DOHH2 (cell line): ENCODE measurements around the gene KDM4D.

Source experiments
- H3F3A ChIP-seq: fragments of 200-600 bp; sonication (generic), shearing (Covaris generic); 2 replicates; pipeline ENCODE4 v1.6.0; 2016; ENCODE audit warnings: antibody characterized with exemption, mild to moderate bottlenecking; ENCODE audit not compliant: control insufficient read depth, insufficient read depth
- H3K27ac ChIP-seq: fragments of 200-600 bp; sonication (generic); 2 replicates; pipeline ENCODE4 v1.5.1; 2014; ENCODE audit warnings: low read depth, mild to moderate bottlenecking, low read length, moderate library complexity
- H3K27me3 ChIP-seq: fragments of 200-600 bp; sonication (generic); 2 replicates; pipeline ENCODE4 v1.6.1; 2014; ENCODE audit warnings: mild to moderate bottlenecking, low read length, mixed read lengths; ENCODE audit not compliant: control insufficient read depth
- H3K36me3 ChIP-seq: fragments of 200-600 bp; sonication (generic); 2 replicates; pipeline ENCODE4 v1.6.1; 2014; ENCODE audit warnings: mild to moderate bottlenecking, low read length, moderate library complexity, mixed read lengths; ENCODE audit not compliant: control insufficient read depth
- H3K4me1 ChIP-seq: fragments of 200-600 bp; sonication (generic); 2 replicates; pipeline ENCODE4 v1.6.1; 2014; ENCODE audit warnings: mild to moderate bottlenecking, low read length, mixed read lengths; ENCODE audit not compliant: control insufficient read depth
- H3K4me2 ChIP-seq: fragments of 200-600 bp; sonication (generic); 2 replicates; pipeline ENCODE4 v1.6.0; 2014; ENCODE audit warnings: mild to moderate bottlenecking, low read length, moderate library complexity
- H3K4me3 ChIP-seq: fragments of 200-600 bp; sonication (generic); 2 replicates; pipeline ENCODE4 v1.5.1; 2014; ENCODE audit warnings: mild to moderate bottlenecking, low read length, mixed read lengths
- H3K79me2 ChIP-seq: fragments of 200-600 bp; sonication (generic); 2 replicates; pipeline ENCODE4 v1.6.1; 2014; ENCODE audit warnings: mild to moderate bottlenecking, low read length, mixed read lengths; ENCODE audit not compliant: control insufficient read depth
- H3K9me2 ChIP-seq: fragments of 200-600 bp; sonication (generic); replicated peaks from 2 replicates; pipeline ENCODE4 v1.6.1; 2014; ENCODE audit warnings: mild to moderate bottlenecking, low read length, mixed read lengths; ENCODE audit not compliant: control insufficient read depth
- H3K9me3 ChIP-seq: fragments of 200-600 bp; sonication (generic); 2 replicates; pipeline ENCODE4 v1.6.1; 2014; ENCODE audit warnings: antibody characterized with exemption, low read length, mixed read lengths; ENCODE audit not compliant: control insufficient read depth, insufficient read depth
- H4K20me1 ChIP-seq: fragments of 200-600 bp; sonication (generic); 2 replicates; pipeline ENCODE4 v1.6.0; 2014; ENCODE audit warnings: low read depth, mild to moderate bottlenecking, antibody characterized with exemption, low read length, moderate library complexity; ENCODE audit not compliant: control insufficient read depth, insufficient read depth
- CTCF ChIP-seq: fragments of 200-600 bp; sonication (generic); IDR thresholded peaks from one replicate; pipeline ENCODE4 v1.5.1; 2014; ENCODE audit warnings: antibody characterized with exemption, mild to moderate bottlenecking, low read depth, low read length; ENCODE audit not compliant: poor library complexity, severe bottlenecking
- EZH2phosphoT487 ChIP-seq: fragments of 200-600 bp; sonication (generic); IDR thresholded peaks from 2 replicates; pipeline ENCODE4 v1.6.1; 2017; ENCODE audit warnings: borderline replicate concordance, mild to moderate bottlenecking, antibody characterized with exemption, low read length, moderate library complexity, mixed read lengths

The KDM4D gene

GRCh38 chr11:94972700-94973098 lies 810 bp upstream of the KDM4D start:
- H3K27ac ChIP-seq, result no peak overlapping the region; the same call in 1 of the 2 replicates
- no peaks in the 10 kb centered on the region for H3K9me2 ChIP-seq
- H3K27me3 ChIP-seq, result no peaks in the 10 kb centered on the region
- TF ChIP-seq CTCF, result no peak
- no peak for TF ChIP-seq EZH2phosphoT487
- peaks cover 22% of the 10 kb centered on the region for H3K79me2 ChIP-seq
- H3K4me2 ChIP-seq, result peak overlapping the region; percentile 86
- H3K4me1 ChIP-seq, result peaks cover 20% of the 10 kb centered on the region
- peaks cover 50% of the 10 kb centered on the region for H3K36me3 ChIP-seq
- peak overlapping the region; percentile 95 for H3K4me3 ChIP-seq
- peaks cover 5% of the 10 kb centered on the region; the same call in 1 of the 2 replicates for H3K9me3 ChIP-seq
- no peaks in the 10 kb centered on the region for H4K20me1 ChIP-seq
- H3F3A ChIP-seq, result no peaks in the 10 kb centered on the region

- Histone ChIP-seq H3K79me2 (peaks cover 22% of the 10 kb centered on the region), H3K27me3 (no peaks in the 10 kb centered on the region), H3K9me2 (no peaks in the 10 kb centered on the region), H3F3A (no peaks in the 10 kb centered on the region), H4K20me1 (no peaks in the 10 kb centered on the region), H3K9me3 (peaks cover 5% of the 10 kb centered on the region; the same call in 1 of the 2 replicates), H3K4me3 (peak overlapping the region; percentile 95), H3K4me2 (peak overlapping the region; percentile 86), H3K27ac (no peak overlapping the region), H3K4me1 (peaks cover 20% of the 10 kb centered on the region), H3K36me3 (peaks cover 35% of the 10 kb centered on the region)
- no peak for TF ChIP-seq CTCF
- no peak for TF ChIP-seq EZH2phosphoT487
Observed at GRCh38 chr11:94974178-94974577, 669 bp downstream of the KDM4D start.

GRCh38 chr11:94975599-94975998 lies 2.1 kb downstream of the KDM4D start:
- peaks cover 20% of the 10 kb centered on the region for H3K4me1 ChIP-seq
- H3F3A ChIP-seq, result no peaks in the 10 kb centered on the region
- no peak for TF ChIP-seq CTCF
- TF ChIP-seq EZH2phosphoT487, result no peak
- no peaks in the 10 kb centered on the region for H4K20me1 ChIP-seq
- H3K36me3 ChIP-seq, result peaks cover 21% of the 10 kb centered on the region
- no peaks in the 10 kb centered on the region for H3K9me2 ChIP-seq
- H3K9me3 ChIP-seq, result peaks cover 5% of the 10 kb centered on the region; the same call in 1 of the 2 replicates
- no peak overlapping the region for H3K4me3 ChIP-seq
- H3K79me2 ChIP-seq, result peaks cover 22% of the 10 kb centered on the region
- H3K27me3 ChIP-seq, result no peaks in the 10 kb centered on the region
- no peak overlapping the region for H3K27ac ChIP-seq
- no peak overlapping the region for H3K4me2 ChIP-seq

- Histone ChIP-seq H4K20me1 (no peaks in the 10 kb centered on the region), H3K4me2 (no peak overlapping the region), H3K27ac (no peak overlapping the region), H3F3A (no peaks in the 10 kb centered on the region), H3K27me3 (peaks cover 10% of the 10 kb centered on the region), H3K4me1 (no peaks in the 10 kb centered on the region), H3K79me2 (no peaks in the 10 kb centered on the region), H3K9me2 (no peaks in the 10 kb centered on the region), H3K36me3 (no peaks in the 10 kb centered on the region), H3K4me3 (no peak overlapping the region), H3K9me3 (no peaks in the 10 kb centered on the region)
- no peak for TF ChIP-seq EZH2phosphoT487
- no peak for TF ChIP-seq CTCF
Observed at GRCh38 chr11:94987378-94987777, 13.9 kb downstream of the KDM4D start.
